Stimulated activated CD4-positive, alpha-beta T cell treated with anti-CD3 and anti-CD28 coated beads, Interleukin-1b, Interleukin-23, amount 100 ng/mL, for 24 hours (primary cell): ENCODE measurements around the gene DDX41.
"Not testable (repeated sequence)": the region's sequence is repeated elsewhere in the genome, so short reads cannot be mapped to it uniquely, and the experiment has no call there.

Experiments used
- DNase-seq, 4 experiments: peaks; one replicate each; pipeline ENCODE4 v3.0.0-alpha.2; 2020; ENCODE audit warnings: low read depth in 4 of 4, low spot score in 1 of 4

Gene DDX41

GRCh38 chr5:177516601-177517568 lies at the start of gene DDX41:
TSS of gene DDX41 (minus strand) at chr5:177516961. CDS start at chr5:177516945, 16 bp downstream.
- DNase-seq = peak; percentile 85 to 93 (median 90)

DNA sequence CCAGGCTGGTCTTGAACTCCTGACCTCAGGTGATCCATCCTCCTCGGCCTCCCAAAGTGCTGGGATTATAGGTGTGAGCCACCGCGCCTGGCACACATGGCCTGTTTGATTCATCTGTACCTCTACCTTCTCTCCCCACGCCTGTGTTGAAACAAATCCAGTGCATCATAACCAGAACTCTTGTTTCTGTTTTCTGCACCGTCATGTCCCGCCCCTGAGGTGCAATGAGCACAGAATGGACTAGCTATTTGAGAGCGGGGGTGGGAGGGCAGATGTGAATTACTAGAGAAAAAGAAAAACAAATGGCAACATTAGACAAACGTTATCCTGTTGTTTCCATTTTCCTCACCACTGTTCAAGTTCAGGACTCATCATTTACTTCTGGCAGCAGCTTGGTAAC lies 48.3 kb upstream of the DDX41 start:
- no peak for DNase-seq

DNA sequence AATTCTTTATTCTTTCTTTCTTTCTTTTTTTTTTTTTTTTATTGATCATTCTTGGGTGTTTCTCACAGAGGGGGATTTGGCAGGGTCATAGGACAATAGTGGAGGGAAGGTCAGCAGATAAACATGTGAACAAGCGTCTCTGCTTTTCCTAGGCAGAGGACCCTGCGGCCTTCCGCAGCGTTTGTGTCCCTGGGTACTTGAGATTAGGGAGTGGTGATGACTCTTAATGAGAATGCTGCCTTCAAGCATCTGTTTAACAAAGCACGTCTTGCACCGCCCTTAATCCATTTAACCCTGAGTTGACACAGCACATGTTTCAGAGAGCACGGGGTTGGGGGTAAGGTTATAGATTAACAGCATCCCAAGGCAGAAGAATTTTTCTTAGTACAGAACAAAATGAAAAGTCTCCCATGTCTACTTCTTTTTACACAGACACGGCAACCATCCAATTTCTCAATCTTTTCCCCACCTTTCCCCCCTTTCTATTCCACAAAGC lies 42.7 kb upstream of the DDX41 start:
- DNase-seq = not testable (repeated sequence)

DNA sequence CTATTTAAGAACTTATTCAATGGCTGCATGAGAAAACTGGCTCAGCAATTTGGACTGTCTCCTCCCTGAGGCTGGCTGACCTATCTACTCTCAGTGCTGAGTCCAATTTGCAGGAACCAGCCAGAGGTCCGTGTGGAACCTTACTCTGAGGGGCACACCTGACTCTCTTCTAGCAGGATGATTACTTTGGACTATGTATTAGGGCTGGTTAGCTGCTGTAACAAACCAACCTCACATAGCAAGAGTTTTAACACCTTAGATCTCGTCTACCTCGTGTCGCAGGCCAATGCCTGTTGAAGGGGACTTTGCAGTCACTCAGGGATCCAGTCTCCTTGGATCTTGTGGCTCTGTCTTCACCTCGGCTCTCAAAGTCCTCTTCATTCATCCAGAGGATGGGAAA lies 41.0 kb upstream of the DDX41 start:
- no peak for DNase-seq

GRCh38 chr5:177557041-177557647 lies 40.4 kb upstream of the DDX41 start:
- DNase-seq = no peak

- DNase-seq = no peak
These were observed 38.9 kb upstream of the DDX41 start for GRCh38 chr5:177555665-177556064.

- DNase-seq = no peak
These were observed 38.5 kb upstream of the DDX41 start for GRCh38 chr5:177555228-177555627.

GRCh38 chr5:177554474-177555111 lies 37.8 kb upstream of the DDX41 start, which contains the start of gene FAM193B:
TSS of gene FAM193B (minus strand) at chr5:177554563. CDS start at chr5:177554458, 105 bp downstream.
- DNase-seq = peak; percentile 84 to 96 (median 90)

DNA sequence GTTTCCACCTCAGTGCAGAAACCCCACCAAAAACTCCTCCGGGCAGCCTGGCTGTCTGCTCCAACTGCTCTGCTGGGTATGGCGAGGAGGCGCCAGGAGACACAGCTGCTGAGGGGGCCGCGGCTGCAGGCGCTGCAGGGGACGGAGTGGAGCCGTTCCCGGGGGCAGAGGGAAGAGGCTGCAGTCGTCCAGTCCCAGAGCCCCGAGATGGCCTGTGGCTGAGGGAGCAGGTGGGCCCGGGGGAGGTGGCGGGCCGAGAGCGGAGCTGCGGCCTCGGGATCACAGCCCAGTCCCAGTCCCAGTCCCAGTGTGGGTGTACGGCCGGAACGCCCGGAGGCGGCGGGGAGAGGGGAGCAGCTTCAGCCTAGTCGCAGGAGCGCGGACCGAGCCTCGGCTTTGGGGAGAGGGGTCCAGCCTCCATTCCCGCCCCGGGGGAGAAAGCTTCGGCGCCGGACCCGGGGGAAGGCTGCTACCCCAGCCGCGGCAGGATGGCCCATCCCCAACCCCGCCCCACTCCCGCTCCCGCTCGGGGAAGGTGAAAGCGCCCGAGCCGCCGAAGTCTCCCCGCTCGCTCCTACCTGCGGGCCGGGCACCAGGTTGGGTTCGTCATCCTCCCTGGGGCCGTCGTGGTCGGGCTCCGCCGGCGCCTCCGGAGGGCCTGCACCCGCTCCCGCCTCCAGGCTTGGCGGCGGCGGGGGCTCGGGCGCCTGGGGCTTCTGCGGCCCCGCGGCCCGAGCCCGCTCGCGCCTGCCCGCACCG lies 37.1 kb upstream of the DDX41 start:
- peak in 2 of 4 experiments; percentile 16 to 28 for DNase-seq

DNA sequence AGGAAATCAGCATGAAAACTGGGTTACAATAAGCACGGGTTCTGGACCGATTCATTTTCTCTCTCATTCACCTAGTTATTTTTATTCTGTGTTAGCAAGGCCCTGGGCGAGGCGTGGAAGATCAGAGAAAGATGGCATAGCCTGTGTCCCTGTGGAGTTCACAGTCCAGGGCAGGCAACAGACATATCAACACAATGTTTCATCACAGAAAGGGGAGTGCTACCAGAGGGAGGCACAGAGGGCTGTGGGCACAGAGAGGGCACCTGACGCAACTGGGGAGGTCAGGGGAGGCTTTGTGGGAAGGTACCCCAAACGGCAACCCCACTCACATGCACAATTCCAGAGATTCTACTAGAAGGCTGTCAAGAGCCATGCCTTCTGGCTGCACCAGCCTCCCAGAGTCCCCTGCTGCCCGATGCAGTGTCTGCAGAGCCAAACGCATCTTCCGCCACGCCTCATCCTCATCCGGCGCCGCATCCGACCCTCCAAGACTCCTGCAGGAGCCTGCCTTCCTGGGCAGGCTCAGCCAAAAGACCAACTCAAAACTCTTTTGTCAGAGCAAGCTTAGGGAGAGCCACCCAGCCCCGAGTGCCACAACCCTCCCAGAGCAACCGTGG lies 36.2 kb upstream of the DDX41 start:
- no peak for DNase-seq

DNA sequence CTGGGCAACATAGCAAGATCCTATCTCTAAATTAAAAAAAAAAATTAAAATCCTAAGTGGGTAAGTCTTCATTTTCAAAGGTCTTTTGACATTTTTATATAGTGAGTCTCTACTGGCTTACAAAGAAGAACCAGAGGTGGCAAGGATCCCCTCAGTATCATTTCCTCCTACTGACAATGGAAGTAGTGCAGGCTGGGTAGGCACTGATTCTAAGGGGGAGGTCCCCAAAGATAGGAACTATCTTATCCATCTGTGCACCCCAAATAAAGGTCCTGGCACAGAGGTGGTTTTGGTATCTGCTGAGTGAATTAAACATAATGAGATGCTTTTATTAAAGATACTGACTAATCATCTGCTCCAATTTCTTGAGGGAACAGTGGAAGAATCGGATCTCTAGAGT lies 33.4 kb upstream of the DDX41 start:
- DNase-seq = no peak

GRCh38 chr5:177548495-177548894 lies 31.7 kb upstream of the DDX41 start:
- DNase-seq = no peak

GRCh38 chr5:177547736-177548135 lies 31.0 kb upstream of the DDX41 start:
- no peak for DNase-seq

GRCh38 chr5:177546258-177546741 lies 29.5 kb upstream of the DDX41 start:
- DNase-seq = no peak

DNA sequence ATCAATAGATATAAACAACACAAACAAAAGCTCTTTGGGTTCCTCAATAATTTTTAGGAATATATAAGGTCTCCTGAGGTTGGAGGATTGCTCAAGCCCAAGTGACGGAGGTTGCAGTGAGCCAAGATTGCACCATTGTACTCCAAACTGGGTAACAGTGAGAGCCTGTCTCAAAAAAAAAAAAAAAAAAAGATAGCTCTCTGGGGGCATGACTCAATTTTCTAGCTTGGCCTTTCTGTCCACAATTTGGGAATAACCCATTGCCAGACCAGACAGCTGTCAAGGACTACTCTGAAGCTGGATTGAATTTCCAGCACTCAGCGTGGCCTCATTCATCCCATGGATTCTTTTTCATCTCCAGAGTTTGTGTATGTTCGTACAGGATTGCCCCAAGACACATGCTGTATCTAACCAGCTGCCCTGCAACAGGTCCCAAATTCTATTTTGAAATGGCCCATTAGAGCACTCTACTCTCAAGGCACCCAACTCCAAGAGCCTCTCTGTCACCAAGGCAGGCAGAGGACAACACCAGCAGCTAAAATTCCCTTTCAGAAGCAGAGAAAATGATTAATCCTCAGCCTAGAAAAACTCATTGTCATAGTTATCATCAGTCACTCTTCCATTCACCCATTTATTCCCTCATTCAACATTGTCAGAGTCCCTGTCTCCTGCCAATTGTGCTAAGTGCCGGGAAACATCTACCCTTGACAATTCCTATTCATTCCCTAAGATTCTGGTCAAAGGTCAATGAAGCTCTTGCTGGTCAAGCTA lies 28.9 kb upstream of the DDX41 start:
- no peak for DNase-seq

- no peak for DNase-seq
These were observed 26.2 kb upstream of the DDX41 start for GRCh38 chr5:177542816-177543465.

DNA sequence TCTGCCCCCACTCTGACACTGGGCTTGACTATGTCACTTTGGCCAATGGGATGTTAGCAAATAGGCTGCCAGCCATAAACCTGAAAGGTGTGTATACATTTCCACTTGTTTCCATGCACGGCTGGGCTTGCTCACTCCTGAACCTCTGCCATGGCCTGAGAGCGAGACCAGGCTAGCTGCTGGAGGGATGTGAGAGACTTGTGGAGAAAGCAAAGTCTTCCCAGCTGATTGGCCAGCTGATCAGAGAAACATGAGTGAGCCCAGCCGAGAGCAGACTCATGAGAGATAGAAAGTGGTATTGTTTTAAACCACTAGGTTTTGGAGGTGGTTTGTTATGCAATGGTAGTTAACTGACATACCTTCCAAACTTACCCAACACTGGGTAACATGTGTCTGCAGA lies 23.7 kb upstream of the DDX41 start:
- DNase-seq = no peak

DNA sequence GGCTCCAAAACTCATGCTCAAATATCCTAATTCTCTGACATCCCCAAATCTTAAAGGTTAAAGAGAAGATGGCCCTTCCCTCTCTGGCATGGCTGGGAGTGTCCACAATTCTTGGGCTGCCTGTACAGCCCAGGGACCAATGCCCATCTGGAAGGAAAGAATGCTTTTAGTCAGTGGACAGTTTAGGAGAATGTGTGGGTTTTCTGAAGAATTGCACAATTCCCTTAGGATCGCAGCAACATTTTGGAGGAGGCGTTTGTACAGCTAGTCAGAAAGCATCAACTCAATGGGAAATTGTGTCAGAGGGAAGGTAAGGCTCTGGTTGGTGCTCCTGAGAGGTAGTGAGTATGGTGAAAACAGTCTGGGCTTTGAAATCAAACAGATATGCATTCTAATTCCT lies 22.6 kb upstream of the DDX41 start:
- no peak for DNase-seq

- DNase-seq = no peak
These were observed 22.1 kb upstream of the DDX41 start for GRCh38 chr5:177538876-177539275.
